PFSK-1 (cell line): ENCODE results near the gene CHRM1. TPM values are rescaled to one million over a fixed set of nuclear protein-coding genes. Genes with fewer than 3 reads are reported as not detected.

ENCODE experiments used
- FOXP2 ChIP-seq: optimal IDR thresholded peaks from 2 replicates; pipeline ENCODE3; 2011; ENCODE audit warnings: borderline replicate concordance, control low read depth, inconsistent platforms; ENCODE audit not compliant: insufficient read depth; ENCODE audit errors: extremely low read length, extremely low read depth
- POLR2AphosphoS5 ChIP-seq: IDR thresholded peaks from 2 replicates; pipeline ENCODE4 v1.6.1; 2012; ENCODE audit warnings: low read depth, mild to moderate bottlenecking, control low read depth, low read length, moderate library complexity
- SIN3A ChIP-seq: IDR thresholded peaks from 2 replicates; pipeline ENCODE4 v1.6.1; 2012; ENCODE audit warnings: mild to moderate bottlenecking, low read length, moderate library complexity, borderline replicate concordance; ENCODE audit not compliant: insufficient read depth
- TAF1 ChIP-seq: IDR thresholded peaks from 2 replicates; pipeline ENCODE4 v1.6.1; 2012; ENCODE audit warnings: low read length, control low read depth, borderline replicate concordance; ENCODE audit not compliant: insufficient read depth
- polyA plus RNA-seq: library from polyadenylated mRNA; unstranded; fragments of >200 nt; gene quantifications from one replicate; pipeline ENCODE4 v1.2.1, GENCODE V29; 2012; ENCODE audit warnings: low read depth, missing spikeins; ENCODE audit not compliant: insufficient read length
- TF ChIP-seq, protein P1 (sequence below), 2 experiments: IDR thresholded peaks; 2 replicates each; pipeline versions ENCODE4 v1.6.1 to v1.8.0; 2011 to 2012; ENCODE audit warnings: low read depth in 2 of 2, low read length in 2 of 2, control low read depth in 1 of 2, inconsistent platforms in 1 of 2, mild to moderate bottlenecking in 1 of 2, moderate library complexity in 1 of 2; ENCODE audit not compliant: insufficient read depth in 1 of 2

CHRM1 gene, protein sequence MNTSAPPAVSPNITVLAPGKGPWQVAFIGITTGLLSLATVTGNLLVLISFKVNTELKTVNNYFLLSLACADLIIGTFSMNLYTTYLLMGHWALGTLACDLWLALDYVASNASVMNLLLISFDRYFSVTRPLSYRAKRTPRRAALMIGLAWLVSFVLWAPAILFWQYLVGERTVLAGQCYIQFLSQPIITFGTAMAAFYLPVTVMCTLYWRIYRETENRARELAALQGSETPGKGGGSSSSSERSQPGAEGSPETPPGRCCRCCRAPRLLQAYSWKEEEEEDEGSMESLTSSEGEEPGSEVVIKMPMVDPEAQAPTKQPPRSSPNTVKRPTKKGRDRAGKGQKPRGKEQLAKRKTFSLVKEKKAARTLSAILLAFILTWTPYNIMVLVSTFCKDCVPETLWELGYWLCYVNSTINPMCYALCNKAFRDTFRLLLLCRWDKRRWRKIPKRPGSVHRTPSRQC
- polyA plus RNA-seq: not detected

DNA sequence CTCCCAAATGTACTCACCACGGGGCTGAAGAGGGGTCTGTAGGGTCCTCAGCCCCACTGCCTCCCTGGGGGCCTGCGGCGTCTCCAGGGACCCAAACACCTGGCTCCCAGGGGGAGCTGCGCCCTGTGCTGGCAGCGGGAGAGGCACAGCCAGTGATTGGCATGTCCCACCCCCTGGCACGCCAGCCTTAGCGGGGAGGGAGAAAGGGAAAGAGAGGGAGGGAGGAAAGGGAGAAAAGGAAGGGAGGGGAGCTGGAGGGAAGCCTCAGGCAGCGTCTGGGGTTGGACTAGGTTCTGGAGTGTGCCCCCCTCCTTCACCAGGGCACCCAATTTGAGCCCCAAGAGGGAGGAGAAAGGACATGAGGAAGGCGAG is at the start of gene CHRM1:
CHRM1 (minus strand) TSS at position 163 of the 372 bp plus-strand sequence. CDS start 10,263 bp downstream, outside the sequence.
- TF ChIP-seq FOXP2 (no peak), SIN3A (no peak), POLR2AphosphoS5 (no peak), TAF1 (no peak)
- TF ChIP-seq, protein P1, sequence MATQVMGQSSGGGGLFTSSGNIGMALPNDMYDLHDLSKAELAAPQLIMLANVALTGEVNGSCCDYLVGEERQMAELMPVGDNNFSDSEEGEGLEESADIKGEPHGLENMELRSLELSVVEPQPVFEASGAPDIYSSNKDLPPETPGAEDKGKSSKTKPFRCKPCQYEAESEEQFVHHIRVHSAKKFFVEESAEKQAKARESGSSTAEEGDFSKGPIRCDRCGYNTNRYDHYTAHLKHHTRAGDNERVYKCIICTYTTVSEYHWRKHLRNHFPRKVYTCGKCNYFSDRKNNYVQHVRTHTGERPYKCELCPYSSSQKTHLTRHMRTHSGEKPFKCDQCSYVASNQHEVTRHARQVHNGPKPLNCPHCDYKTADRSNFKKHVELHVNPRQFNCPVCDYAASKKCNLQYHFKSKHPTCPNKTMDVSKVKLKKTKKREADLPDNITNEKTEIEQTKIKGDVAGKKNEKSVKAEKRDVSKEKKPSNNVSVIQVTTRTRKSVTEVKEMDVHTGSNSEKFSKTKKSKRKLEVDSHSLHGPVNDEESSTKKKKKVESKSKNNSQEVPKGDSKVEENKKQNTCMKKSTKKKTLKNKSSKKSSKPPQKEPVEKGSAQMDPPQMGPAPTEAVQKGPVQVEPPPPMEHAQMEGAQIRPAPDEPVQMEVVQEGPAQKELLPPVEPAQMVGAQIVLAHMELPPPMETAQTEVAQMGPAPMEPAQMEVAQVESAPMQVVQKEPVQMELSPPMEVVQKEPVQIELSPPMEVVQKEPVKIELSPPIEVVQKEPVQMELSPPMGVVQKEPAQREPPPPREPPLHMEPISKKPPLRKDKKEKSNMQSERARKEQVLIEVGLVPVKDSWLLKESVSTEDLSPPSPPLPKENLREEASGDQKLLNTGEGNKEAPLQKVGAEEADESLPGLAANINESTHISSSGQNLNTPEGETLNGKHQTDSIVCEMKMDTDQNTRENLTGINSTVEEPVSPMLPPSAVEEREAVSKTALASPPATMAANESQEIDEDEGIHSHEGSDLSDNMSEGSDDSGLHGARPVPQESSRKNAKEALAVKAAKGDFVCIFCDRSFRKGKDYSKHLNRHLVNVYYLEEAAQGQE (IDR thresholded peaks at IDR 0.05; ENCODE audit: insufficient read depth in 1 of 2, low read depth in 2 of 2, low read length in 2 of 2): no peak

DNA sequence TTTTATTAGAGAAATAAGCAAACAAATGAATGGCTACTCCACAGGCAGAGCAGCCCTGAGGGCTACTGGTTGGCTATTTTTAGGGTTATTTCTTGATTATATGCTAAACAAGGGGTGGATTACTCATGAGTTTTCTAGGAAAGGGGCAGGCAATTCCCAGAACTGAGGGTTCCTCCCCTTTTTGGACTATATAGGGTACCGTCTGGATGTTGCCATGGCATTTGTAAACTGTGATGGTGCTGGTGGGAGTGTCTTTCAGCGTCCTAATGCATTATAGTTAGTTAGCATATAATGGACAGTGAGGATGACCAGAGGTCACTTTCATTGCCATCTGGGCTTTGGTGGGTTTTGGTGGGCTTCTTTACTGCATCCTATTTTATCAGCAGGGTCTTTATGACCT is 44.4 kb upstream of the CHRM1 start:
- TF ChIP-seq SIN3A (no peak), FOXP2 (no peak), POLR2AphosphoS5 (no peak), TAF1 (no peak)
- TF ChIP-seq, protein P1 (IDR thresholded peaks at IDR 0.05; ENCODE audit: insufficient read depth in 1 of 2, low read depth in 2 of 2, low read length in 2 of 2): no peak

DNA sequence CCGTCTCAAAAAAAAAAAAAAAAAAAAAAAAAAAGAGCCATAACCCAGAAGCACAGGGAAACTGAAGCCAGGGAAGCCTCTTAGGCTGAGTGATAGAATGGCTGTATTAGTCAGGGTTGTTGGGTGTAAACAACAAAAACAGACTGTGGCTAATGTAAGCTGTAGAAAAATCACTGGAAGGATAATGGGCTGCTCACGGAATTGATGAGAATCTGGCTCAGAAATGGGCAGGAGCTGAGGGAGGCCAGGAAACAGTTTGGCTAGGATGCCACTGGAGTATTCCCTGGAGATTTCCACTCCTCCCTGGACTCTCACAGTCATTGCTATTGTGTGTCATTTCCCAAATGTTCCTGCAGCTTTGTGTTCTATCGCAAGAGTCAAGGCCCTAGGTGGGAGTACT is 41.2 kb upstream of the CHRM1 start:
- no peak for TF ChIP-seq POLR2AphosphoS5
- no peak for TF ChIP-seq TAF1
- TF ChIP-seq, protein P1 (IDR thresholded peaks at IDR 0.05; ENCODE audit: insufficient read depth in 1 of 2, low read depth in 2 of 2, low read length in 2 of 2): no peak
- TF ChIP-seq FOXP2: no peak
- TF ChIP-seq SIN3A: no peak

DNA sequence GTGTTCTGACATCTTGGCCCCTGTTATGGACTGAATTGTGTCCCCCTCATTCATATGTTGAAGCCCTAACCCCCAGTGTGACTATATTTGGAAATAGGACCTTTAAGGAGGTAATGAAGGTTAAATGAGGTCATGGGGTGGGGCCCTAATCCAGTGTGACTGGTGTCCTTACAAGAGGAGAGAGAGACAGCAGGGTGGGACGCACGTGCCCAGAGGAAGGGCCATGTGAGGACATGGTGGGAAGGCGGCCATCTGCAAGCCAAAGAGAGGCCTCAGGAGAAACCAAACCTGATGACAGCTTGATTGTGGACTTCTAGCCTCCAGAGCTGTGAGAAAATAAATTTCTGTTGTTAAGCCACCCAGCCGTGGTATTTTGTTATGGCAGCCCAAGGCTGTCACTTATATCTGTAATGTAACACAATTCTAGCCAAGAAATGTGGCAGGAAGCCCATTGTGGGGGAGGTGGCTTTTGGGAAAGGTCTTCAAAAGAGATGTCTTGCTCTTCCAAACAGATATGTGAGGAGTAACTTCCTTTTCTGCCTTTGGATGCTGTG is 39.9 kb upstream of the CHRM1 start:
- TF ChIP-seq POLR2AphosphoS5: no peak
- TF ChIP-seq FOXP2: no peak
- TF ChIP-seq, protein P1 (IDR thresholded peaks at IDR 0.05; ENCODE audit: insufficient read depth in 1 of 2, low read depth in 2 of 2, low read length in 2 of 2): no peak
- TF ChIP-seq SIN3A: no peak
- TF ChIP-seq TAF1: no peak
